ENCODE data around the gene KCNT1.

The KCNT1 gene

DNA sequence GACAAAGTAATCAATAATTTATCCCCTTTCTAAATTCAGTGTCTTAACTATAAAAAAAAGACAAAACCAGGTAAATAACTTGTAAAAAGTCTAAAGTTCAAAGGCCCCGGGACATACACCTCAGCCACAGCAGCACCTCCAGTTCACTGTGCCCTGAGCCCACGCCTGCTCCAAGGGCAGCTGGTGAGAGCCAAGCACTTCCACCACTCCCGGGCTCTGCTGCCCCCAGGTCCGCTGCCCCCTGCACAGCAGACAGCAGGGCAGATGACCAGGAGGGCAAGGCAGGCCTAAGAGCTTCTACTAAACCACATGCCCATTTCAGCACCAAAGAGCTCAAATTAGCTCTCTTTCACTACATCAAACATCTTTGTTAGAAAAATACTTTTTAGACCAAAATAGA lies 113.4 kb downstream of the KCNT1 start:
- TF ChIP-seq, protein P1, sequence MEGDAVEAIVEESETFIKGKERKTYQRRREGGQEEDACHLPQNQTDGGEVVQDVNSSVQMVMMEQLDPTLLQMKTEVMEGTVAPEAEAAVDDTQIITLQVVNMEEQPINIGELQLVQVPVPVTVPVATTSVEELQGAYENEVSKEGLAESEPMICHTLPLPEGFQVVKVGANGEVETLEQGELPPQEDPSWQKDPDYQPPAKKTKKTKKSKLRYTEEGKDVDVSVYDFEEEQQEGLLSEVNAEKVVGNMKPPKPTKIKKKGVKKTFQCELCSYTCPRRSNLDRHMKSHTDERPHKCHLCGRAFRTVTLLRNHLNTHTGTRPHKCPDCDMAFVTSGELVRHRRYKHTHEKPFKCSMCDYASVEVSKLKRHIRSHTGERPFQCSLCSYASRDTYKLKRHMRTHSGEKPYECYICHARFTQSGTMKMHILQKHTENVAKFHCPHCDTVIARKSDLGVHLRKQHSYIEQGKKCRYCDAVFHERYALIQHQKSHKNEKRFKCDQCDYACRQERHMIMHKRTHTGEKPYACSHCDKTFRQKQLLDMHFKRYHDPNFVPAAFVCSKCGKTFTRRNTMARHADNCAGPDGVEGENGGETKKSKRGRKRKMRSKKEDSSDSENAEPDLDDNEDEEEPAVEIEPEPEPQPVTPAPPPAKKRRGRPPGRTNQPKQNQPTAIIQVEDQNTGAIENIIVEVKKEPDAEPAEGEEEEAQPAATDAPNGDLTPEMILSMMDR (IDR thresholded peaks at IDR 0.05; ENCODE audit: poor library complexity, severe bottlenecking), result no peak
- Histone ChIP-seq H3K4me3 (ENCODE audit: severe bottlenecking) (no peak overlapping the region), H3K9me3 (ENCODE audit: severe bottlenecking) (no peaks in the 10 kb centered on the region), H3K4me1 (ENCODE audit: insufficient read depth, poor library complexity, severe bottlenecking) (no peaks in the 10 kb centered on the region), H3K36me3 (ENCODE audit: low read depth) (peaks cover 69% of the 10 kb centered on the region), H3K27ac (ENCODE audit: poor library complexity, severe bottlenecking) (no peak overlapping the region), H3K27me3 (ENCODE audit: insufficient read depth, poor library complexity, severe bottlenecking) (no peaks in the 10 kb centered on the region)
- no peak for DNase-seq (ENCODE audit: low spot score)
- ATAC-seq (ENCODE audit: low read depth), result no peak

DNA sequence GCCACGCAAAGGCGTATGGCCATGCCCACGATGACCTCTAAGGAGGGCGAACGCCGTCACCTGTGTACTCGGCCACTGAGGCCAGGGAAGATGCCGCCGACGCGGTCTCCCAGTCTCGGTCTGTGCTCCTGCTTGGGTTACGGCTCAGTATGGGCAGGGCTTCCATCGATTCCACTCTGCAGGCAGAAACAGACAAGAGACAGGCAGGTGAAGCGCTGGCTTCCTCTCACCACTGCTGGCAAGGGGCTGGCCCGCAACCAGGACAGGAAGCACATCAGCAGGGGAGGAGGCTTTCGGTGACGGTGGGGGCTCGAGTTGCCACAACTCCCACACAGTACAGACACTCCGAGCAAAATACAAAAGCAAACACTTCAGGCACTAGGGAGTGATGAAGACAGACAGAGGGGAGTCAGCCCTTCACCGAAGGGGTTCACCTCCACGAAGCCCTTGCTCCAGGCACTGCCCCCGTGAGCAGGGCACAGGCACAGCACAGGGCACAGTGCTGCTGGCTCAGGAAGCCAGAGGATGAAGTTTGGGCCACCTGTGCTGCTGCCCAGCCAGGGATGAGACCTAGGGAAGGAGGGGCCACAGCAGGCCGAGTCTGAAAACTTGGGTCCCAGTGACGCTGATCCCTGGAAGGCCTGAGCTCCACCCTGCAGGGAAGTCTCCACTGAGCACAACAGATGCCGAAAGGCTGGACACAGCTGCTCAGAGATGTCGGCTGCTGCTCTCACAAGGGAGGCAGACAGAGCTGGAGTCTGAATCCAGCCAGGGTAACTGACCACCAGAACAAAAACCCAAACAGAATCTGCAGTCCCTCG lies 114.1 kb downstream of the KCNT1 start:
- peaks cover 65% of the 10 kb centered on the region for H3K36me3 ChIP-seq (ENCODE audit: low read depth)
- TF ChIP-seq, protein P1 (IDR thresholded peaks at IDR 0.05; ENCODE audit: poor library complexity, severe bottlenecking), result no peak
- no peaks in the 10 kb centered on the region for H3K27me3 ChIP-seq (ENCODE audit: insufficient read depth, poor library complexity, severe bottlenecking)
- H3K27ac ChIP-seq (ENCODE audit: poor library complexity, severe bottlenecking), result no peak overlapping the region
- H3K9me3 ChIP-seq (ENCODE audit: severe bottlenecking), result no peaks in the 10 kb centered on the region
- DNase-seq (ENCODE audit: low spot score), result no peak
- no peaks in the 10 kb centered on the region for H3K4me1 ChIP-seq (ENCODE audit: insufficient read depth, poor library complexity, severe bottlenecking)
- H3K4me3 ChIP-seq (ENCODE audit: severe bottlenecking), result no peak overlapping the region
- ATAC-seq (ENCODE audit: low read depth), result no peak

DNA sequence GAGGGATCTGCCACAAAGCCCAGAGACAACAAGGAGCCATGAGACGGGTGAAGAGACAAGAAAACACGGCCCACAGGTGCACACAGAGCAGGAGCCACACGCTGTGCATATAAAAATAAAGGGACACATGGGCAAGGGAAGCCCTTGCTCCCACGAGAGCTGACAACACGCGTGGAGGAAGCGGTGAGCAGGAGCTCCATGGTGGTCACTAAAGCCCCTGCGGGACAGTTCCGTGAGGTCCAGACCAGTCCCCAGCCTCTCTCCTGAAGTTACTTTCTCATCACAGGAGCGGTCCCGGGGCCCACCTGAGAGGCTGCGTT lies 114.6 kb downstream of the KCNT1 start:
- H3K9me3 ChIP-seq (ENCODE audit: severe bottlenecking), result no peaks in the 10 kb centered on the region
- H3K27me3 ChIP-seq (ENCODE audit: insufficient read depth, poor library complexity, severe bottlenecking), result no peaks in the 10 kb centered on the region
- ATAC-seq (ENCODE audit: low read depth), result no peak
- TF ChIP-seq, protein P1 (IDR thresholded peaks at IDR 0.05; ENCODE audit: poor library complexity, severe bottlenecking), result no peak
- no peak overlapping the region for H3K4me3 ChIP-seq (ENCODE audit: severe bottlenecking)
- H3K27ac ChIP-seq (ENCODE audit: poor library complexity, severe bottlenecking), result no peak overlapping the region
- peaks cover 60% of the 10 kb centered on the region for H3K36me3 ChIP-seq (ENCODE audit: low read depth)
- H3K4me1 ChIP-seq (ENCODE audit: insufficient read depth, poor library complexity, severe bottlenecking), result no peaks in the 10 kb centered on the region
- no peak for DNase-seq (ENCODE audit: low spot score)

DNA sequence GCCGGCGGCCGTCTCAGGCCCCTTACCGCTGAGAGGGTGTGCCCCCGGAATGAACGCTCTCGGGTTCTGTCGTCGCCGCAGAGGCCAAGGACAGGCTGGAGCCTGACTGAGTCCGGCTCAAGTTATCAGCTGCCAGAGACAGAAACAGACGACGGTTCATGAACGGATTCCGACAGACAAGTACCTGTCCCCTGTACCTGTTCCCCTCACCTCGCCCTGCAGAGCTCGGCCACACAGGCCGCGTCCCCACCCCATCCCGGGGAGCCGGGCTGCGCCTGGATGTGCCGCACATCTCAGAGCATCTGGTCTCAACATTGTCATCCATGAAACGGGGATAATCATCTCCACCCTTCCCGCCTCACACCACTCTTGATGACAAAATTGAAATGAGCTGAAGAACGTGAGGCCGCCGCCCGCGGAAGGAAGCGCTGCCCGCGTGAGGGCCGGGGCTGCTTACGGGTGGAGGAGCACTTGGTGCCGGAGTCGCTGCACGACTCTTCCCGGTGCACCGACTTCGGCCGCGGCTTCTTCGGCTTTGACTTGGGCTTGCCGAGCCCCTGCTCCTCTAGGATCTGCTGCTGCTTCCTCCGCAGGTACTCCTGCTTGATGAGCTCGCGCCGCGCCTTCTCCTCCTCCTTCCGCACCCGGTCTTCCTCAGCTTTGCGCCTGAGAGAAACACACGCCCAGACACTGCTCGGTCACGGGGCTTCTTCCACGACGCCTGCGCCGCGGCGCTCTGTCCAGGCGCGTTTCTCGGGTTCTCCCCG lies 116.1 kb downstream of the KCNT1 start:
- H3K27me3 ChIP-seq (ENCODE audit: insufficient read depth, poor library complexity, severe bottlenecking), result no peaks in the 10 kb centered on the region
- H3K4me3 ChIP-seq (ENCODE audit: severe bottlenecking), result no peak overlapping the region
- ATAC-seq (ENCODE audit: low read depth) (no peak), DNase-seq (ENCODE audit: low spot score) (no peak)
- no peaks in the 10 kb centered on the region for H3K9me3 ChIP-seq (ENCODE audit: severe bottlenecking)
- no peaks in the 10 kb centered on the region for H3K4me1 ChIP-seq (ENCODE audit: insufficient read depth, poor library complexity, severe bottlenecking)
- peaks cover 68% of the 10 kb centered on the region for H3K36me3 ChIP-seq (ENCODE audit: low read depth)
- TF ChIP-seq, protein P1 (IDR thresholded peaks at IDR 0.05; ENCODE audit: poor library complexity, severe bottlenecking), result no peak
- H3K27ac ChIP-seq (ENCODE audit: poor library complexity, severe bottlenecking), result no peak overlapping the region
